DMS153 treated with DMSO at 0.1 percent for 48 hours (cell line): ENCODE data around the gene PDE1A.

Experiments used
- DNase-seq: peaks from one replicate; lab custom pipeline; 2025; ENCODE audit not compliant: unreplicated experiment; lab: John Stamatoyannopoulos, UW

The PDE1A gene

GRCh38 chr2:182220335-182220734, 206.5 kb downstream of the PDE1A start:
- no peak for DNase-seq

GRCh38 chr2:182210669-182211068, 216.2 kb downstream of the PDE1A start:
- DNase-seq: no peak

- DNase-seq: no peak
Measured at GRCh38 chr2:182208421-182208820, 218.4 kb downstream of the PDE1A start.

GRCh38 chr2:182207049-182207746, 219.6 kb downstream of the PDE1A start:
- no peak for DNase-seq

- DNase-seq: no peak
Measured at GRCh38 chr2:182197529-182197928, 229.3 kb downstream of the PDE1A start.

- DNase-seq: no peak
Measured at GRCh38 chr2:182193291-182193690, 233.5 kb downstream of the PDE1A start.

GRCh38 chr2:182191061-182191460, 235.8 kb downstream of the PDE1A start:
- DNase-seq: no peak

GRCh38 chr2:182187130-182187529, 239.7 kb downstream of the PDE1A start:
- peak; percentile 9 for DNase-seq

GRCh38 chr2:182186132-182186735, 240.6 kb downstream of the PDE1A start:
- DNase-seq: peak; percentile 64

- DNase-seq: no peak
Measured at GRCh38 chr2:182182436-182182835, 244.4 kb downstream of the PDE1A start.

- no peak for DNase-seq
Measured at GRCh38 chr2:182181381-182181780, 245.5 kb downstream of the PDE1A start.

- no peak for DNase-seq
Measured at GRCh38 chr2:182179176-182179575, 247.7 kb downstream of the PDE1A start.

- no peak for DNase-seq
Measured at GRCh38 chr2:182173944-182174622, 252.8 kb downstream of the PDE1A start.

- DNase-seq: no peak
Measured at GRCh38 chr2:182170341-182170740, 256.5 kb downstream of the PDE1A start.

- DNase-seq: no peak
Measured at GRCh38 chr2:182167882-182168281, 259.0 kb downstream of the PDE1A start.

GRCh38 chr2:182166841-182167240, 260.0 kb downstream of the PDE1A start:
- DNase-seq: no peak

- no peak for DNase-seq
Measured at GRCh38 chr2:182166406-182166805, 260.4 kb downstream of the PDE1A start.

GRCh38 chr2:182165202-182165601, 261.6 kb downstream of the PDE1A start:
- DNase-seq: no peak

GRCh38 chr2:182164686-182165085, 262.1 kb downstream of the PDE1A start:
- DNase-seq: no peak

- DNase-seq: no peak
Measured at GRCh38 chr2:182163878-182164277, 263.0 kb downstream of the PDE1A start.

GRCh38 chr2:182148344-182148743, 278.5 kb downstream of the PDE1A start:
- DNase-seq: no peak

- no peak for DNase-seq
Measured at GRCh38 chr2:182144776-182145165, 282.1 kb downstream of the PDE1A start.
